Mucosa of descending colon (tissue), 3 donors: ENCODE measurements around the gene CLCN1. TPM values are rescaled to one million over a fixed set of nuclear protein-coding genes. Genes with fewer than 3 reads are reported as not detected.

ENCODE experiments used
- ATAC-seq: fragments of 200-7000 bp; cut with Tn5 transposase; one replicate; pipeline ENCODE4 v1.9.1; 2020; ENCODE audit warnings: mild to moderate bottlenecking, moderate library complexity
- DNase-seq, 3 donors: peaks; one replicate each; pipeline ENCODE4 v3.0.0-alpha.2; 2020
- H3K36me3 ChIP-seq: fragments of 200-600 bp; one replicate; pipeline ENCODE4 v1.8.0; 2021; ENCODE audit warnings: low read depth, mild to moderate bottlenecking
- H3K4me1 ChIP-seq: fragments of 200-600 bp; one replicate; pipeline ENCODE4 v1.8.0; 2021; ENCODE audit warnings: low read depth, mild to moderate bottlenecking
- H3K4me3 ChIP-seq: fragments of 200-600 bp; one replicate; pipeline ENCODE4 v1.8.0; 2021; ENCODE audit warnings: mild to moderate bottlenecking
- H3K9me3 ChIP-seq: fragments of 200-600 bp; one replicate; pipeline ENCODE4 v1.8.0; 2021; ENCODE audit warnings: mild to moderate bottlenecking
- intact Hi-C, 2 donors: fragments of 100-400 bp; cut with DNase I in 1 of 2; cut with micrococcal nuclease in 1 of 2; formaldehyde crosslinking; loops; one replicate each; pipeline versions ENCODE4 v1.11.0 to v1.11.1; 2022; cut with DNase I, micrococcal nuclease
- total RNA-seq, 3 donors: library from RNA; stranded (reverse); fragmentation: NEBNext Ultra II Directional in 2 of 3; extraction: Animal tissue kit (Norgen Biotek cat#: 25700) in 2 of 3; gene quantifications; one replicate each; pipeline versions ENCODE4 v1.2.1 to v1.2.4, GENCODE V29; 2021 to 2023
- TF ChIP-seq, protein P1 (sequence below): fragments of 200-600 bp; IDR thresholded peaks from one replicate; pipeline ENCODE4 v1.8.0; 2022; ENCODE audit warnings: antibody characterized with exemption, mild to moderate bottlenecking
- donor health status: DM: no; HTN: no; CAD: no; lungs with moderate emphysema.
- donor health status: DM: no; HTN: no; CAD: no.
- donor health status: DM: no; HTN: yes; CAD: no.

The CLCN1 gene
- total RNA-seq, 3 donors from 2014 or later, result not detected

GRCh38 chr7:143363016-143363937, 47.4 kb downstream of the CLCN1 start:
- Histone ChIP-seq H3K9me3 (no peaks in the 10 kb centered on the region), H3K36me3 (no peaks in the 10 kb centered on the region), H3K4me3 (no peak overlapping the region), H3K4me1 (peaks cover 13% of the 10 kb centered on the region)
- TF ChIP-seq, protein P1, sequence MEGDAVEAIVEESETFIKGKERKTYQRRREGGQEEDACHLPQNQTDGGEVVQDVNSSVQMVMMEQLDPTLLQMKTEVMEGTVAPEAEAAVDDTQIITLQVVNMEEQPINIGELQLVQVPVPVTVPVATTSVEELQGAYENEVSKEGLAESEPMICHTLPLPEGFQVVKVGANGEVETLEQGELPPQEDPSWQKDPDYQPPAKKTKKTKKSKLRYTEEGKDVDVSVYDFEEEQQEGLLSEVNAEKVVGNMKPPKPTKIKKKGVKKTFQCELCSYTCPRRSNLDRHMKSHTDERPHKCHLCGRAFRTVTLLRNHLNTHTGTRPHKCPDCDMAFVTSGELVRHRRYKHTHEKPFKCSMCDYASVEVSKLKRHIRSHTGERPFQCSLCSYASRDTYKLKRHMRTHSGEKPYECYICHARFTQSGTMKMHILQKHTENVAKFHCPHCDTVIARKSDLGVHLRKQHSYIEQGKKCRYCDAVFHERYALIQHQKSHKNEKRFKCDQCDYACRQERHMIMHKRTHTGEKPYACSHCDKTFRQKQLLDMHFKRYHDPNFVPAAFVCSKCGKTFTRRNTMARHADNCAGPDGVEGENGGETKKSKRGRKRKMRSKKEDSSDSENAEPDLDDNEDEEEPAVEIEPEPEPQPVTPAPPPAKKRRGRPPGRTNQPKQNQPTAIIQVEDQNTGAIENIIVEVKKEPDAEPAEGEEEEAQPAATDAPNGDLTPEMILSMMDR, result no peak
- intact Hi-C loops, result no loop called here
- ATAC-seq (no peak), DNase-seq (no peak)

- peaks cover 29% of the 10 kb centered on the region for H3K4me1 ChIP-seq
- H3K9me3 ChIP-seq, result no peaks in the 10 kb centered on the region
- DNase-seq, result peak; percentile 88 to 91 (median 90)
- no peak overlapping the region for H3K4me3 ChIP-seq
- TF ChIP-seq, protein P1, result no peak
- intact Hi-C loops, result no loop called here
- H3K36me3 ChIP-seq, result no peaks in the 10 kb centered on the region
- peak; percentile 87 for ATAC-seq
These were observed 52.1 kb downstream of the CLCN1 start for GRCh38 chr7:143367972-143368371.

- Histone ChIP-seq H3K36me3 (no peaks in the 10 kb centered on the region), H3K9me3 (no peaks in the 10 kb centered on the region), H3K4me3 (no peak overlapping the region), H3K4me1 (peaks cover 28% of the 10 kb centered on the region)
- ATAC-seq, result no peak
- intact Hi-C loops, result no loop called here
- no peak for DNase-seq
- TF ChIP-seq, protein P1, result no peak
These were observed 52.5 kb downstream of the CLCN1 start for GRCh38 chr7:143368387-143368786.

- no peaks in the 10 kb centered on the region for H3K9me3 ChIP-seq
- DNase-seq, result peak; percentile 29 to 68 (median 56)
- TF ChIP-seq, protein P1, result no peak
- H3K4me3 ChIP-seq, result no peak overlapping the region
- H3K4me1 ChIP-seq, result peaks cover 28% of the 10 kb centered on the region
- peak; percentile 66 for ATAC-seq
- intact Hi-C loops, result loop anchor here in 1 of 2 donors (10.0 kb wide), 1 partner anchor 125 kb away; no protein-coding TSS in a partner anchor
- no peaks in the 10 kb centered on the region for H3K36me3 ChIP-seq
These were observed 54.1 kb downstream of the CLCN1 start for GRCh38 chr7:143369678-143370651.

- peaks cover 28% of the 10 kb centered on the region for H3K4me1 ChIP-seq
- no peaks in the 10 kb centered on the region for H3K9me3 ChIP-seq
- DNase-seq (peak; percentile 88 to 92 (median 89)), ATAC-seq (peak; percentile 77)
- H3K4me3 ChIP-seq, result no peak overlapping the region
- TF ChIP-seq, protein P1, result no peak
- no peaks in the 10 kb centered on the region for H3K36me3 ChIP-seq
- intact Hi-C loops, result loop anchor here in 1 of 2 donors (10.0 kb wide), 1 partner anchor 127 kb away; no protein-coding TSS in a partner anchor
These were observed 56.2 kb downstream of the CLCN1 start for GRCh38 chr7:143372070-143372469.
